Measurements from ENCODE around the gene PLVAP. TPM values are rescaled to one million over a fixed set of nuclear protein-coding genes. Genes with fewer than 3 reads are reported as not detected.

PLVAP gene
- total and polyA plus RNA-seq, 2 experiments from 2014 or later = not detected

- peak; percentile 74 for DNase-seq (ENCODE audit: low spot score)
- Histone ChIP-seq H3K36me3 (ENCODE audit: insufficient read depth) (no peaks in the 10 kb centered on the region), H3K27me3 (ENCODE audit: insufficient read depth) (peaks cover 9% of the 10 kb centered on the region; the same call in 1 of the 2 replicates), H3K4me1 (ENCODE audit: insufficient read depth) (peaks cover 7% of the 10 kb centered on the region; the same call in 1 of the 2 replicates), H3K9me2 (ENCODE audit: insufficient read depth) (no peaks in the 10 kb centered on the region), H3K4me2 (peak overlapping the region; percentile 80), H4K20me1 (replicated peaks; ENCODE audit: insufficient read depth) (no peaks in the 10 kb centered on the region), H3K4me3 (peak overlapping the region; percentile 94), H3K27ac (ENCODE audit: low read depth) (no peak overlapping the region), H3F3A (replicated peaks; ENCODE audit: low read depth) (peaks cover 12% of the 10 kb centered on the region), H3K79me2 (replicated peaks; ENCODE audit: insufficient read depth) (no peaks in the 10 kb centered on the region), H2AFZ (peak overlapping the region; percentile 84; the same call in 1 of the 2 replicates)
- Mint-ChIP-seq H3K27ac (peak overlapping the region; percentile 78; the same call in 1 of the 2 replicates), H3K4me1 (peaks cover 26% of the 10 kb centered on the region), H3K9me3 (peaks cover 5% of the 10 kb centered on the region; the same call in 2 of the 3 replicates), H3K36me3 (ENCODE audit: low read depth) (peaks cover 25% of the 10 kb centered on the region), H3K4me3 (peak overlapping the region; percentile 88), H3K27me3 (ENCODE audit: insufficient read depth, low read depth, poor library complexity) (peaks cover 22% of the 10 kb centered on the region)
- peak; percentile 2 for ATAC-seq
- TF ChIP-seq NANOG (IDR thresholded peaks at IDR 0.05; ENCODE audit: borderline replicate concordance) = no peak
- TF ChIP-seq STAT1 (IDR thresholded peaks at IDR 0.05; ENCODE audit: unreplicated experiment) = no peak
- no peak for TF ChIP-seq ZNF462 (CRISPR knock-in tag; IDR thresholded peaks at IDR 0.05)
- TF ChIP-seq CTCF (conservative IDR thresholded peaks at IDR 0.05; ENCODE audit: low read depth in 2 of 2) = peak; percentile 10 to 34; a peak in 3 of 4 replicates
Measured at GRCh38 chr19:17333611-17334413, 43.3 kb downstream of the PLVAP start.
